ENCODE data around the gene HIPK2.

GRCh38 chr7:139675127-139676125 lies 102.4 kb downstream of the HIPK2 start:
- TF ChIP-seq CTCF (IDR thresholded peaks at IDR 0.05) = no peak
- no peak for TF ChIP-seq POLR2A (IDR thresholded peaks at IDR 0.05)
